SU-DHL-6 (cell line): ENCODE measurements around the gene CGREF1.

Experiments
- H2AFZ ChIP-seq: fragments of 200-600 bp; sonication (generic); 2 replicates; pipeline ENCODE4 v1.6.1; 2014; ENCODE audit warnings: low read depth, mild to moderate bottlenecking, moderate library complexity, mixed read lengths, antibody characterized with exemption, low read length; ENCODE audit not compliant: severe bottlenecking
- H3F3A ChIP-seq: fragments of 200-600 bp; shearing (Covaris generic); 2 replicates; pipeline ENCODE4 v1.6.0; 2016; ENCODE audit warnings: antibody characterized with exemption, mild to moderate bottlenecking; ENCODE audit not compliant: insufficient read depth
- H3K27ac ChIP-seq: fragments of 200-600 bp; sonication (generic); 2 replicates; pipeline ENCODE4 v1.5.1; 2016; ENCODE audit warnings: low read depth, mild to moderate bottlenecking, low read length, moderate library complexity, mixed read lengths
- H3K27me3 ChIP-seq: fragments of 200-600 bp; sonication (generic), shearing (Covaris generic); 2 replicates; pipeline ENCODE4 v1.6.0; 2014; ENCODE audit warnings: mild to moderate bottlenecking, low read length
- H3K36me3 ChIP-seq: fragments of 200-600 bp; sonication (generic); 2 replicates; pipeline ENCODE4 v1.6.1; 2014; ENCODE audit warnings: mild to moderate bottlenecking, low read length, mixed read lengths
- H3K4me2 ChIP-seq: fragments of 300-600, 200-600 bp; shearing (Covaris generic), sonication (generic); 2 replicates; pipeline ENCODE4 v1.6.0; 2014; ENCODE audit warnings: low read length, low read depth, mild to moderate bottlenecking; ENCODE audit not compliant: poor library complexity, severe bottlenecking
- H3K4me3 ChIP-seq: fragments of 200-600 bp; sonication (generic); 2 replicates; pipeline ENCODE4 v1.5.1; 2014; ENCODE audit warnings: antibody characterized with exemption, low read length, mild to moderate bottlenecking, mixed read lengths; ENCODE audit not compliant: insufficient read depth, poor library complexity, severe bottlenecking
- H3K79me2 ChIP-seq: fragments of 200-600 bp; sonication (generic); 2 replicates; pipeline ENCODE4 v1.6.1; 2014; ENCODE audit warnings: mild to moderate bottlenecking, low read length, moderate library complexity; ENCODE audit not compliant: insufficient read depth
- H3K9ac ChIP-seq: fragments of 200-600 bp; sonication (generic); 2 replicates; pipeline ENCODE4 v1.7.0; 2014; ENCODE audit warnings: mild to moderate bottlenecking, low read length
- H3K9me2 ChIP-seq: fragments of 200-600 bp; sonication (generic); replicated peaks from 2 replicates; pipeline ENCODE4 v1.6.1; 2014; ENCODE audit warnings: low read length; ENCODE audit not compliant: insufficient read depth
- H3K9me3 ChIP-seq: fragments of 200-600 bp; sonication (generic); 2 replicates; pipeline ENCODE4 v1.6.1; 2014; ENCODE audit warnings: low read length, mixed read lengths; ENCODE audit not compliant: insufficient read depth
- H4K20me1 ChIP-seq: fragments of 200-600 bp; sonication (generic); 2 replicates; pipeline ENCODE4 v1.6.1; 2014; ENCODE audit warnings: low read depth, mild to moderate bottlenecking, antibody characterized with exemption, low read length, moderate library complexity, mixed read lengths
- CTCF ChIP-seq: fragments of 200-600 bp; sonication (generic); IDR thresholded peaks from one replicate; pipeline ENCODE4 v1.5.1; 2017; ENCODE audit warnings: antibody characterized with exemption, mild to moderate bottlenecking, low read length, moderate library complexity; ENCODE audit not compliant: insufficient read depth, poor library complexity, severe bottlenecking
- EZH2phosphoT487 ChIP-seq: fragments of 200-600 bp; sonication (generic), shearing (Covaris generic); conservative IDR thresholded peaks from 2 replicates; pipeline ENCODE4 v1.6.1; 2018; ENCODE audit warnings: mild to moderate bottlenecking, antibody characterized with exemption, low read length, moderate library complexity, mixed read lengths

The CGREF1 gene

GRCh38 chr2:27096748-27097297 lies 22.1 kb downstream of the CGREF1 start:
- Histone ChIP-seq H4K20me1 (no peaks in the 10 kb centered on the region), H3K9me3 (no peaks in the 10 kb centered on the region), H3K79me2 (no peaks in the 10 kb centered on the region), H3K27me3 (no peaks in the 10 kb centered on the region), H3K9me2 (no peaks in the 10 kb centered on the region), H3K4me2 (peak overlapping the region; percentile 55), H3F3A (no peaks in the 10 kb centered on the region), H3K4me3 (no peak overlapping the region), H3K27ac (no peak overlapping the region), H2AFZ (peak overlapping the region; percentile 96), H3K9ac (0 out of 2 replicates have a peak overlapping the region, but pooled peaks have one; percentile 36), H3K36me3 (no peaks in the 10 kb centered on the region)
- TF ChIP-seq EZH2phosphoT487 = no peak
- no peak for TF ChIP-seq CTCF

GRCh38 chr2:27095745-27096651 lies 22.9 kb downstream of the CGREF1 start:
- no peaks in the 10 kb centered on the region for H3K36me3 ChIP-seq
- H3K9me2 ChIP-seq = no peaks in the 10 kb centered on the region
- H3K79me2 ChIP-seq = no peaks in the 10 kb centered on the region
- H3K4me3 ChIP-seq = peak overlapping the region; percentile 28
- no peaks in the 10 kb centered on the region for H3K9me3 ChIP-seq
- no peaks in the 10 kb centered on the region for H3K27me3 ChIP-seq
- peak overlapping the region; percentile 55 for H3K4me2 ChIP-seq
- H4K20me1 ChIP-seq = no peaks in the 10 kb centered on the region
- no peak overlapping the region for H3K27ac ChIP-seq
- peak overlapping the region; percentile 36 for H3K9ac ChIP-seq
- H2AFZ ChIP-seq = peak overlapping the region; percentile 96
- H3F3A ChIP-seq = no peaks in the 10 kb centered on the region
- TF ChIP-seq CTCF = no peak
- no peak for TF ChIP-seq EZH2phosphoT487

GRCh38 chr2:27095427-27095744 lies 23.5 kb downstream of the CGREF1 start:
- Histone ChIP-seq H3K27ac (no peak overlapping the region), H3K9me3 (no peaks in the 10 kb centered on the region), H3K36me3 (no peaks in the 10 kb centered on the region), H3K9ac (no peak overlapping the region), H3K4me3 (no peak overlapping the region), H3K4me2 (no peak overlapping the region), H4K20me1 (no peaks in the 10 kb centered on the region), H3K9me2 (no peaks in the 10 kb centered on the region), H3F3A (no peaks in the 10 kb centered on the region), H2AFZ (peak overlapping the region; percentile 96), H3K79me2 (no peaks in the 10 kb centered on the region), H3K27me3 (no peaks in the 10 kb centered on the region)
- TF ChIP-seq EZH2phosphoT487 = no peak
